ENCODE data around the gene RAP1GAP. TPM values are rescaled to one million over a fixed set of nuclear protein-coding genes. Genes with fewer than 3 reads are reported as not detected.

The RAP1GAP gene
- total RNA-seq, 2 experiments from 2014 or later: 0.20 to 0.44 TPM

DNA sequence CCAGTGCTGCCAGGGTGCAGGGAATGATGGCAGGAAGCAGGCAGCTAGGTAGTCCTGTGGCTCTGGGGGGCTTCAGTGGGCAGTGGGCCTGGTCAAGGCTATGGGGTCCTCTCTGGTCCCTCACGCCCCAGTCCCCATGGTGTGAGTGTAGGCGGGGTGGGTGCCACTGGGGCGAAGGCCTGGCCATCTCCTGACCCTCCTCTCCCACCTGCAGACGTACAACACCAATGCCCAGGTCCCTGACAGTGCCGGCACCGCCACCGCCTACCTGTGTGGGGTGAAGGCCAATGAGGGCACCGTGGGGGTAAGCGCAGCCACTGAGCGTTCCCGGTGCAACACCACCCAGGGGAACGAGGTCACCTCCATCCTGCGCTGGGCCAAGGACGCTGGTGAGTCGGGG is 106.3 kb downstream of the RAP1GAP start:
- H3K36me3 Mint-ChIP-seq (ENCODE audit: low read depth): no peaks in the 10 kb centered on the region
- no peak overlapping the region for H3K4me3 Mint-ChIP-seq
- no peaks in the 10 kb centered on the region for H3K4me1 Mint-ChIP-seq (ENCODE audit: low read depth)
- POLR2A ChIA-PET: no interaction called here
- intact Hi-C loops (cut with DNase I, micrococcal nuclease): no loop called here
- H3K27ac Mint-ChIP-seq: no peak overlapping the region
- no peaks in the 10 kb centered on the region for H3K9me3 ChIP-seq (ENCODE audit: control insufficient read depth in 1 of 2, insufficient read depth in 1 of 2, low read length in 2 of 2)
- CTCF ChIA-PET: no interaction called here
- no peaks in the 10 kb centered on the region for H3K36me3 ChIP-seq (ENCODE audit: insufficient read depth, low read length)
- peaks cover 2 to 5% of the 10 kb centered on the region in 2 experiments for H3K27me3 ChIP-seq (ENCODE audit: control insufficient read depth in 1 of 2, insufficient read depth in 2 of 2, low read length in 2 of 2)
- TF ChIP-seq, protein P1, sequence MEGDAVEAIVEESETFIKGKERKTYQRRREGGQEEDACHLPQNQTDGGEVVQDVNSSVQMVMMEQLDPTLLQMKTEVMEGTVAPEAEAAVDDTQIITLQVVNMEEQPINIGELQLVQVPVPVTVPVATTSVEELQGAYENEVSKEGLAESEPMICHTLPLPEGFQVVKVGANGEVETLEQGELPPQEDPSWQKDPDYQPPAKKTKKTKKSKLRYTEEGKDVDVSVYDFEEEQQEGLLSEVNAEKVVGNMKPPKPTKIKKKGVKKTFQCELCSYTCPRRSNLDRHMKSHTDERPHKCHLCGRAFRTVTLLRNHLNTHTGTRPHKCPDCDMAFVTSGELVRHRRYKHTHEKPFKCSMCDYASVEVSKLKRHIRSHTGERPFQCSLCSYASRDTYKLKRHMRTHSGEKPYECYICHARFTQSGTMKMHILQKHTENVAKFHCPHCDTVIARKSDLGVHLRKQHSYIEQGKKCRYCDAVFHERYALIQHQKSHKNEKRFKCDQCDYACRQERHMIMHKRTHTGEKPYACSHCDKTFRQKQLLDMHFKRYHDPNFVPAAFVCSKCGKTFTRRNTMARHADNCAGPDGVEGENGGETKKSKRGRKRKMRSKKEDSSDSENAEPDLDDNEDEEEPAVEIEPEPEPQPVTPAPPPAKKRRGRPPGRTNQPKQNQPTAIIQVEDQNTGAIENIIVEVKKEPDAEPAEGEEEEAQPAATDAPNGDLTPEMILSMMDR (IDR thresholded peaks at IDR 0.05): no peak
- H3K27me3 Mint-ChIP-seq: peaks cover under 1% of the 10 kb centered on the region
- H3K9me3 Mint-ChIP-seq: no peaks in the 10 kb centered on the region
- H3K4me1 ChIP-seq (ENCODE audit: insufficient read depth, low read length): no peaks in the 10 kb centered on the region
- no peak overlapping the region for H3K4me3 ChIP-seq (ENCODE audit: low read length)
- ATAC-seq (ENCODE audit: poor library complexity) (no peak), DNase-seq (no peak)
- no peak overlapping the region for H3K27ac ChIP-seq (ENCODE audit: low read depth in 1 of 2, low read length in 2 of 2)

DNA sequence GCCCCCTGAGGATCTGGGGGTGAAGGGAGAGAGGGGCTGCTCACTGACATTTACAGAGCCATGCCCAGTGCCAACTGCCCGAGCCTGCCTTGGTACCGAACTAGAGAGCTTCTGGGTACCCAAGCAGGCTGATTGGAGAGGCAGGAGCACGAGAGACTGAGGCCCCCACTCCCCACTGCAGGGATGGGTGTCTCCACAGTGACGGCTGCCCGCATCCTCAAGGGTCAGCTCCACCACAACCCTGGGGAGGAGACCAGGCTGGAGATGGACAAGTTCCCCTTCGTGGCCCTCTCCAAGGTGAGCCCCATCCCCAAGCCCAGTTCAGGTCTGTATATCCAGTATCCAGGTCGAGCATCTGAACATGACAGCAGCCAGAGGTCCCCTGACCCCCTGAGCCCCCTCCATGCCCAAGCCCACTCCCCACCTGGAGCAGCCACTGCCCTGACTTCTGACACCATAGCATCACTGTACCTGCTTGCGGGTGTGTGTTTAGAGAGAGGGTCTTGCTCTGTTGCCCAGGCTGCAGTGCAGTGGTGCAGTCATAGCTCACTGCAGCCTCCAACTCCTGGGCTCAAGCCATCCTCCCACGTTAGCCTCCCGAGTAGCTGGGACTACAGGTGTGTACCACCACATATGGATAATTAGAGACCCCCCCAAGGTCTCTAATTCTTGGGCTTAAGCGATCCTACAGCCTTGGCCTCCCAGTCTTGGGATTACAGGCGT is 108.1 kb downstream of the RAP1GAP start:
- no peak for ATAC-seq (ENCODE audit: poor library complexity)
- H3K4me1 ChIP-seq (ENCODE audit: insufficient read depth, low read length): no peaks in the 10 kb centered on the region
- Mint-ChIP-seq H3K27me3 (peaks cover 8% of the 10 kb centered on the region), H3K36me3 (ENCODE audit: low read depth) (no peaks in the 10 kb centered on the region), H3K9me3 (no peaks in the 10 kb centered on the region), H3K4me3 (no peak overlapping the region), H3K27ac (no peak overlapping the region), H3K4me1 (ENCODE audit: low read depth) (no peaks in the 10 kb centered on the region)
- TF ChIP-seq, protein P1 (IDR thresholded peaks at IDR 0.05): no peak
- DNase-seq: no peak
- no peaks in the 10 kb centered on the region for H3K36me3 ChIP-seq (ENCODE audit: insufficient read depth, low read length)
- no peak overlapping the region for H3K4me3 ChIP-seq (ENCODE audit: low read length)
- H3K27ac ChIP-seq (ENCODE audit: low read depth in 1 of 2, low read length in 2 of 2): no peak overlapping the region
- intact Hi-C loops (cut with DNase I, micrococcal nuclease): no loop called here
- H3K27me3 ChIP-seq (ENCODE audit: control insufficient read depth in 1 of 2, insufficient read depth in 2 of 2, low read length in 2 of 2): peaks cover 4 to 12% of the 10 kb centered on the region in 2 experiments
- CTCF ChIA-PET: no interaction called here
- POLR2A ChIA-PET: no interaction called here
- H3K9me3 ChIP-seq (ENCODE audit: control insufficient read depth in 1 of 2, insufficient read depth in 1 of 2, low read length in 2 of 2): no peaks in the 10 kb centered on the region

DNA sequence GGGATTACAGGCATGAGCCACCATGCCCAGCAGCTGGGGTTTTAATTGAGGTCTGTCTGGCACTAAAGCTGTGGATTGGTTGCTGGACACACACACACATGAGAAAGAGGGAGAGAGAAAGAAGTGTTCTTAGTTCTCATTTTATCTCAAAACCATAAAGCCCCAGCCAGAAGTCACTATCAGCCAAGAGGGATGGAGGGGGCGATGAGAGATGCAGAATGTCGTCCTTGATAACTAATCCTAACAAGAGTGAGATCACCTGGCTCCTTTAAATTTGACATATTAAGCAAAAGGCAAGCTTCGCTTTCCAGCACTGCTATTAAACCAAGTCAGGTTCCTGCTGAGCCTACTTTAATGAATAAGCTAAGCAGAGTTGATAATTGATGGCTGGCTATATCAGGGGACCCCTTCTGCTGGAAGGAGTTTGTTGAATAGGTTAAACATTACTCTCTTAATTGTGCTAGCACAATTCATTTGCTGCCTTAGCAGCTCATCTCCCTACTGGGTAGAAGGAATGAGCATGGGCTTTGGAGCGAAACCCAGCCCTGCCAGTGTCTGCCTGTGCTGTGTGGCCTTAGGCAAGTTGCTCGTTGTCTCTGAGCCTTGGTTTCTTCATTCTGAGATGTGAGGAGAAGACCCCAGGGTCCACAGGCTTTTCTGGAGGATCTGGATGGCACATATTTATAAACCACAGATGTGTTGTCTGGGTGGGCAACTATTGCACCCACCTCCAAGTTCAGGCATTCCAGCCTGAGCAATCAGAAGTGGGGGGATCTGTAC is 109.2 kb downstream of the RAP1GAP start:
- H3K27ac ChIP-seq (ENCODE audit: low read depth in 1 of 2, low read length in 2 of 2): no peak overlapping the region
- H3K27me3 ChIP-seq (ENCODE audit: control insufficient read depth in 1 of 2, insufficient read depth in 2 of 2, low read length in 2 of 2): peaks cover 4 to 12% of the 10 kb centered on the region in 2 experiments
- Mint-ChIP-seq H3K27me3 (peaks cover 15% of the 10 kb centered on the region), H3K4me3 (no peak overlapping the region), H3K27ac (no peak overlapping the region), H3K4me1 (ENCODE audit: low read depth) (no peaks in the 10 kb centered on the region), H3K9me3 (no peaks in the 10 kb centered on the region), H3K36me3 (ENCODE audit: low read depth) (no peaks in the 10 kb centered on the region)
- DNase-seq: no peak
- H3K4me3 ChIP-seq (ENCODE audit: low read length): no peak overlapping the region
- TF ChIP-seq, protein P1 (IDR thresholded peaks at IDR 0.05): no peak
- ChIA-PET POLR2A (no interaction called here), CTCF (no interaction called here)
- no peaks in the 10 kb centered on the region for H3K9me3 ChIP-seq (ENCODE audit: control insufficient read depth in 1 of 2, insufficient read depth in 1 of 2, low read length in 2 of 2)
- no peaks in the 10 kb centered on the region for H3K36me3 ChIP-seq (ENCODE audit: insufficient read depth, low read length)
- H3K4me1 ChIP-seq (ENCODE audit: insufficient read depth, low read length): no peaks in the 10 kb centered on the region
- intact Hi-C loops (cut with DNase I, micrococcal nuclease): no loop called here
- ATAC-seq (ENCODE audit: poor library complexity): no peak

All from CD4-positive, alpha-beta T cell (primary cell).